Measurements from ENCODE around the gene RCCD1. TPM values are rescaled to one million over a fixed set of nuclear protein-coding genes. Genes with fewer than 3 reads are reported as not detected.

Gene RCCD1
- polyA plus RNA-seq, 1 donor from 2014 or later = 4.5 TPM

DNA sequence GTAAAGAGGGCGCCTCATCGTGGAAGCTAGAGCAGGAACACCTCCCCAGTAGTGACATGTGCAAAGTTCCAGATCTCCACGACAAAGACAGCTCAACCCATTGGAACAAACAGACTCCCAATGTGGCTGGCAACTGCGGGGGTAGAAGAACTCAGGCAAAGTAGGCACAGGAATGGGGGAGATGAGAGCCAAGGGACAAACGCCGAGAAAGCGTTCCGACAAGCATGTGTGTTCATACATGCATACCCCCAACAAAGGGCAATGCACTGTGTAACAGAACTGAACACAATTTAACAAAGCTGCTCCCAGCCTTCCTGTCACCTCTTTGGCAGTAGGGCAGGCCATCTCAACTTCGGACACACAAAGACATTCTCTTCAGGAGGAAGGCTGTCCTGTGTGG, 11.6 kb downstream of the RCCD1 start (continued):
- TF ChIP-seq REST (IDR thresholded peaks at IDR 0.05; ENCODE audit: borderline replicate concordance) = no peak

GRCh38 chr15:90967206-90967605, 12.5 kb downstream of the RCCD1 start:
- H3K9me3 ChIP-seq (ENCODE audit: low read length) = no peaks in the 10 kb centered on the region
- no peaks in the 10 kb centered on the region for H3K79me2 ChIP-seq (replicated peaks; ENCODE audit: insufficient read depth, low read length)
- no peaks in the 10 kb centered on the region for H3K9me2 ChIP-seq (ENCODE audit: insufficient read depth, low read length)
- H3K4me2 ChIP-seq (ENCODE audit: low read length) = no peak overlapping the region
- no peak overlapping the region for H2AFZ ChIP-seq (ENCODE audit: low read depth, low read length)
- H4K20me1 ChIP-seq (ENCODE audit: insufficient read depth) = no peaks in the 10 kb centered on the region
- TF ChIP-seq POLR2AphosphoS5 (IDR thresholded peaks at IDR 0.05) = no peak
- no peak for TF ChIP-seq TAF1 (IDR thresholded peaks at IDR 0.05; ENCODE audit: low read depth)
- TF ChIP-seq EP300 (conservative IDR thresholded peaks at IDR 0.05; ENCODE audit: poor library complexity, severe bottlenecking) = no peak
- no peak for TF ChIP-seq MXI1 (conservative IDR thresholded peaks at IDR 0.05; ENCODE audit: poor library complexity, severe bottlenecking)
- no peak for TF ChIP-seq CTCF (IDR thresholded peaks at IDR 0.05; ENCODE audit: poor library complexity, severe bottlenecking)
- no peak for TF ChIP-seq SMC3 (conservative IDR thresholded peaks at IDR 0.05; ENCODE audit: poor library complexity)
- TF ChIP-seq EZH2 (IDR thresholded peaks at IDR 0.05; ENCODE audit: borderline replicate concordance, insufficient read depth, low read length, poor library complexity, severe bottlenecking) = no peak
- TF ChIP-seq REST (IDR thresholded peaks at IDR 0.05; ENCODE audit: borderline replicate concordance) = no peak
- TF ChIP-seq RAD21 (conservative IDR thresholded peaks at IDR 0.05) = no peak
- H3F3A ChIP-seq (ENCODE audit: insufficient read depth, low read length, poor library complexity, severe bottlenecking) = no peaks in the 10 kb centered on the region
- no peaks in the 10 kb centered on the region for H3K36me3 ChIP-seq (ENCODE audit: insufficient read depth, low read length)
- H3K27me3 ChIP-seq (ENCODE audit: insufficient read depth, low read depth, low read length) = no peaks in the 10 kb centered on the region
- no peak overlapping the region for H3K9ac ChIP-seq (ENCODE audit: low read length)
- no peak overlapping the region for H3K27ac ChIP-seq (ENCODE audit: low read length)
- no peak overlapping the region for H3K4me3 ChIP-seq (ENCODE audit: low read length)

Data from neural cell (in vitro differentiated cells).